Activated CD4-positive, alpha-beta T cell treated with anti-CD3 and anti-CD28 coated beads, Interleukin-2, amount 50 U/mL, for 16 hours (primary cell): Measurements from ENCODE around the gene HS6ST1.

Experiments used
- DNase-seq: peaks from one replicate; pipeline ENCODE4 v3.0.0-alpha.2; 2020

HS6ST1 gene

GRCh38 chr2:128347701-128348539, 29.3 kb upstream of the HS6ST1 start:
- no peak for DNase-seq

GRCh38 chr2:128347171-128347558, 28.5 kb upstream of the HS6ST1 start:
- DNase-seq = no peak

- no peak for DNase-seq
Observed at GRCh38 chr2:128346291-128347170, 27.9 kb upstream of the HS6ST1 start.

- DNase-seq = no peak
Observed at GRCh38 chr2:128345436-128346165, 26.9 kb upstream of the HS6ST1 start.

GRCh38 chr2:128344101-128344500, 25.4 kb upstream of the HS6ST1 start:
- DNase-seq = no peak

- DNase-seq = no peak
Observed at GRCh38 chr2:128343459-128343858, 24.8 kb upstream of the HS6ST1 start.

- DNase-seq = no peak
Observed at GRCh38 chr2:128342550-128342949, 23.9 kb upstream of the HS6ST1 start.

- DNase-seq = no peak
Observed at GRCh38 chr2:128341621-128342020, 23.0 kb upstream of the HS6ST1 start.

- DNase-seq = no peak
Observed at GRCh38 chr2:128332091-128332634, 13.5 kb upstream of the HS6ST1 start.

GRCh38 chr2:128330583-128330982, 11.9 kb upstream of the HS6ST1 start:
- DNase-seq = no peak

- DNase-seq = no peak
Observed at GRCh38 chr2:128329607-128330006, 10.9 kb upstream of the HS6ST1 start.

- DNase-seq = no peak
Observed at GRCh38 chr2:128327180-128327964, 8.7 kb upstream of the HS6ST1 start.

GRCh38 chr2:128326346-128326745, 7.7 kb upstream of the HS6ST1 start:
- no peak for DNase-seq

GRCh38 chr2:128325611-128326181, 7.0 kb upstream of the HS6ST1 start:
- DNase-seq = no peak

- no peak for DNase-seq
Observed at GRCh38 chr2:128324897-128325410, 6.3 kb upstream of the HS6ST1 start.

- DNase-seq = no peak
Observed at GRCh38 chr2:128324008-128324896, 5.6 kb upstream of the HS6ST1 start.

GRCh38 chr2:128323555-128323931, 4.9 kb upstream of the HS6ST1 start:
- DNase-seq = no peak

- DNase-seq = no peak
Observed at GRCh38 chr2:128322715-128323554, 4.3 kb upstream of the HS6ST1 start.
